ENCODE measurements around the gene SLC25A1.

SLC25A1 gene

GRCh38 chr22:19137384-19138216 is 40.9 kb downstream of the SLC25A1 start:
- DNase-seq (ENCODE audit: low read depth) = no peak

- no peak for DNase-seq (ENCODE audit: low read depth)
Observed at GRCh38 chr22:19136915-19137314, 41.6 kb downstream of the SLC25A1 start.

- DNase-seq (ENCODE audit: low read depth) = no peak
Observed at GRCh38 chr22:19134874-19135273, 43.7 kb downstream of the SLC25A1 start.

GRCh38 chr22:19134176-19134831 is 44.2 kb downstream of the SLC25A1 start:
- DNase-seq (ENCODE audit: low read depth) = no peak

GRCh38 chr22:19133561-19133960 is 45.0 kb downstream of the SLC25A1 start:
- DNase-seq (ENCODE audit: low read depth) = no peak

- no peak for DNase-seq (ENCODE audit: low read depth)
Observed at GRCh38 chr22:19132693-19133400, 45.7 kb downstream of the SLC25A1 start.

- DNase-seq (ENCODE audit: low read depth) = no peak
Observed at GRCh38 chr22:19132153-19132552, 46.4 kb downstream of the SLC25A1 start.

GRCh38 chr22:19131685-19132015 is 46.9 kb downstream of the SLC25A1 start:
- no peak for DNase-seq (ENCODE audit: low read depth)

- no peak for DNase-seq (ENCODE audit: low read depth)
Observed at GRCh38 chr22:19130959-19131684, 47.4 kb downstream of the SLC25A1 start, which contains the start of gene TSSK2. TSS of gene TSSK2 (plus strand) at chr22:19131308. CDS start at chr22:19131400, 92 bp downstream.

- no peak for DNase-seq (ENCODE audit: low read depth)
Observed at GRCh38 chr22:19129871-19130270, 48.7 kb downstream of the SLC25A1 start.

- no peak for DNase-seq (ENCODE audit: low read depth)
Observed at GRCh38 chr22:19128946-19129727, 49.4 kb downstream of the SLC25A1 start.

GRCh38 chr22:19128009-19128401 is 50.5 kb downstream of the SLC25A1 start:
- no peak for DNase-seq (ENCODE audit: low read depth)

GRCh38 chr22:19127329-19128008 is 51.1 kb downstream of the SLC25A1 start:
- DNase-seq (ENCODE audit: low read depth) = no peak

- DNase-seq (ENCODE audit: low read depth) = no peak
Observed at GRCh38 chr22:19126309-19127273, 51.9 kb downstream of the SLC25A1 start.
